IMR-90 (cell line): Measurements from ENCODE around the gene INPP5A. TPM values are rescaled to one million over a fixed set of nuclear protein-coding genes. Genes with fewer than 3 reads are reported as not detected.

Source experiments
- ATAC-seq: fragments of 200-7000 bp; cut with Tn5 transposase; 2 replicates; pipeline ENCODE4 v1.9.1; 2020; ENCODE audit warnings: low read depth, mild to moderate bottlenecking, moderate library complexity
- BruUV-seq: library from RNA; stranded (reverse); fragments of 400-500 nt; replicated peaks from 2 replicates; lab custom pipeline; 2021; lab: Mats Ljungman, UMichigan
- CTCF ChIA-PET: fragments of 300-600 bp; formaldehyde crosslinking; extraction: SDS; loops from one replicate; lab custom pipeline; 2021; ENCODE audit warnings: antibody characterized with exemption; lab: Yijun Ruan, JAX
- POLR2A ChIA-PET: fragments of 300-600 bp; sonication (Branson Sonifier 250); formaldehyde crosslinking; loops from one replicate; lab custom pipeline; 2022; ENCODE audit warnings: antibody characterized with exemption; ENCODE audit not compliant: unreplicated experiment; lab: Charles Lee
- DNase-seq: peaks from one replicate; pipeline ENCODE4 v3.0.0; 2013
- H2AFZ ChIP-seq: replicated peaks from 2 replicates; pipeline ENCODE3; 2013; ENCODE audit warnings: low read length, mild to moderate bottlenecking; ENCODE audit not compliant: poor library complexity
- H2AK5ac ChIP-seq: 2 replicates; pipeline ENCODE4 v1.6.1; 2013; ENCODE audit warnings: low read depth, low read length, inconsistent platforms
- H2AK9ac ChIP-seq: replicated peaks from 2 replicates; pipeline ENCODE3; 2013; ENCODE audit warnings: mild to moderate bottlenecking, low read depth, low read length, moderate library complexity; ENCODE audit not compliant: poor library complexity
- H2BK120ac ChIP-seq: 2 replicates; pipeline ENCODE4 v1.6.1; 2013; ENCODE audit warnings: low read depth, low read length, inconsistent platforms
- H2BK15ac ChIP-seq: 3 replicates; pipeline ENCODE4 v1.6.1; 2013; ENCODE audit warnings: low read depth, low read length, inconsistent platforms
- H2BK20ac ChIP-seq: 2 replicates; pipeline ENCODE4 v1.6.1; 2013; ENCODE audit warnings: low read depth, mild to moderate bottlenecking, inconsistent platforms, low read length, moderate library complexity
- H2BK5ac ChIP-seq: 2 replicates; pipeline ENCODE4 v1.6.1; 2013; ENCODE audit warnings: mild to moderate bottlenecking, low read depth, low read length, inconsistent platforms; ENCODE audit not compliant: poor library complexity, severe bottlenecking
- H3K14ac ChIP-seq: replicated peaks from 2 replicates; pipeline ENCODE4 v1.6.1; 2013; ENCODE audit warnings: low read depth, low read length, inconsistent platforms
- H3K18ac ChIP-seq: 2 replicates; pipeline ENCODE4 v1.6.1; 2013; ENCODE audit warnings: low read depth, low read length, control low read depth
- H3K23ac ChIP-seq: 2 replicates; pipeline ENCODE4 v1.6.1; 2013; ENCODE audit warnings: low read depth, low read length, inconsistent platforms
- H3K27ac ChIP-seq: 2 replicates; pipeline ENCODE4 v1.5.1; 2013; ENCODE audit warnings: mild to moderate bottlenecking, control low read depth, low read length; ENCODE audit not compliant: insufficient read depth
- H3K27me3 ChIP-seq: 2 replicates; pipeline ENCODE4 v1.6.1; 2013; ENCODE audit warnings: low read length; ENCODE audit not compliant: control insufficient read depth, insufficient read depth
- H3K36me3 ChIP-seq: 2 replicates; pipeline ENCODE4 v1.6.1; 2013; ENCODE audit warnings: low read length, mixed read lengths; ENCODE audit not compliant: control insufficient read depth, insufficient read depth
- H3K4ac ChIP-seq: 2 replicates; pipeline ENCODE4 v1.6.1; 2013; ENCODE audit warnings: low read depth, low read length, inconsistent platforms
- H3K4me1 ChIP-seq: 2 replicates; pipeline ENCODE4 v1.6.1; 2013; ENCODE audit warnings: low read length, mixed read lengths; ENCODE audit not compliant: control insufficient read depth, insufficient read depth
- H3K4me2 ChIP-seq: 2 replicates; pipeline ENCODE4 v1.6.1; 2013; ENCODE audit warnings: low read depth, mild to moderate bottlenecking, control low read depth, low read length, moderate library complexity
- H3K4me3 ChIP-seq: 2 replicates; pipeline ENCODE4 v1.5.1; 2013; ENCODE audit warnings: low read depth, mild to moderate bottlenecking, control low read depth, low read length, moderate library complexity; ENCODE audit not compliant: insufficient read depth
- H3K56ac ChIP-seq: 2 replicates; pipeline ENCODE4 v1.6.1; 2013; ENCODE audit warnings: low read length, inconsistent platforms; ENCODE audit not compliant: insufficient read depth; ENCODE audit errors: extremely low read depth
- H3K79me1 ChIP-seq, 2 experiments: 2 replicates each; pipeline ENCODE4 v1.6.1; 2013; ENCODE audit warnings: low read length in 2 of 2, inconsistent platforms in 1 of 2, low read depth in 1 of 2
- H3K9ac ChIP-seq: 2 replicates; pipeline ENCODE4 v1.6.1; 2013; ENCODE audit warnings: low read depth, low read length, control low read depth
- H3K9me1 ChIP-seq: 2 replicates; pipeline ENCODE4 v1.6.1; 2013; ENCODE audit warnings: low read length, inconsistent platforms; ENCODE audit not compliant: insufficient read depth
- H3K9me3 ChIP-seq: 2 replicates; pipeline ENCODE4 v1.6.1; 2013; ENCODE audit warnings: low read length; ENCODE audit not compliant: control insufficient read depth, insufficient read depth
- H4K20me1 ChIP-seq: 2 replicates; pipeline ENCODE4 v1.6.1; 2013; ENCODE audit warnings: low read length, inconsistent platforms; ENCODE audit not compliant: insufficient read depth
- H4K5ac ChIP-seq: 2 replicates; pipeline ENCODE4 v1.6.1; 2013; ENCODE audit warnings: mild to moderate bottlenecking, low read depth, low read length, control low read depth
- H4K8ac ChIP-seq, 2 experiments: 2 replicates each; pipeline ENCODE4 v1.6.1; 2013; ENCODE audit warnings: low read depth in 2 of 2, low read length in 2 of 2, control low read depth in 1 of 2, inconsistent platforms in 1 of 2
- H4K91ac ChIP-seq: 2 replicates; pipeline ENCODE4 v1.6.1; 2013; ENCODE audit warnings: low read depth, low read length, inconsistent platforms; ENCODE audit not compliant: insufficient read depth
- CTCF ChIP-seq: conservative IDR thresholded peaks from 2 replicates; pipeline ENCODE4 v1.5.1; 2012; ENCODE audit warnings: mild to moderate bottlenecking, low read depth, low read length, improper control_type of control experiment
- ELK1 ChIP-seq: fragments of 150-350 bp; IDR thresholded peaks from 2 replicates; pipeline ENCODE4 v1.6.1; 2016; ENCODE audit warnings: low read depth, mild to moderate bottlenecking, low read length, moderate library complexity, borderline replicate concordance
- MAFK ChIP-seq: IDR thresholded peaks from 2 replicates; pipeline ENCODE4 v1.6.1; 2012; ENCODE audit warnings: low read depth, low read length, improper control_type of control experiment
- WGBS, 2 experiments: methylation state at CpG; one replicate each; pipeline versions ENCODE4 v1.1.5 to v1.1.7; 2013; ENCODE audit warnings: missing lambda C conversion rate in 2 of 2; ENCODE audit not compliant: insufficient read length in 1 of 2; ENCODE audit errors: extremely low coverage in 2 of 2; 5-methylcytosine and 5-hydroxymethylcytosine counted together
- dilution Hi-C: fragments of 300-500 bp; cut with HindIII; formaldehyde crosslinking; loops from one replicate; pipeline ENCODE4 v1.14.3; 2018; ENCODE audit warnings: low sequenced_read_pairs; ENCODE audit not compliant: unreplicated experiment
- in situ Hi-C: fragments of 300-500 bp; cut with MboI; formaldehyde crosslinking; loops from 3 replicates; pipeline ENCODE4 v1.14.3; 2019; ENCODE audit warnings: low sequenced_read_pairs, inconsistent platforms, mixed read lengths
- intact Hi-C: fragments of 100-400 bp; cut with micrococcal nuclease; formaldehyde crosslinking; loops from 2 replicates; pipeline ENCODE4 v1.10.0; 2022
- polyA plus RNA-seq, 3 experiments: library from polyadenylated mRNA; depleted of rRNA; stranded (reverse); fragments of >200 nt; gene quantifications; 2 replicates each; pipeline ENCODE4 v1.2.3, GENCODE V29; 2012; ENCODE audit warnings: low replicate concordance in 1 of 3
- total RNA-seq: library from RNA; depleted of rRNA; stranded (reverse); fragments of >200 nt; gene quantifications from 2 replicates; pipeline ENCODE4 v1.2.3, GENCODE V29; 2012

Gene INPP5A
- total and polyA plus RNA-seq, 2 of the 4 experiments (the other 2 are of a cell fraction) = 21.4 to 36.7 TPM

- Histone ChIP-seq H3K27me3 (peaks cover 2% of the 10 kb centered on the region; the same call in 1 of the 2 replicates), H3K4me3 (no peak overlapping the region), H2BK20ac (no peak overlapping the region), H2AK5ac (no peak overlapping the region), H3K23ac (no peak overlapping the region), H3K27ac (no peak overlapping the region), H3K9ac (no peak overlapping the region), H3K14ac (no peak overlapping the region), H3K9me3 (no peaks in the 10 kb centered on the region), H3K36me3 (no peaks in the 10 kb centered on the region), H3K18ac (no peak overlapping the region), H3K56ac (no peak overlapping the region), H2BK5ac (no peak overlapping the region), H3K9me1 (peaks cover 8% of the 10 kb centered on the region; the same call in 1 of the 2 replicates), H3K4me2 (no peak overlapping the region), H4K20me1 (peaks cover 88% of the 10 kb centered on the region), H3K4me1 (peaks cover 6% of the 10 kb centered on the region; the same call in 1 of the 2 replicates), H2BK120ac (no peak overlapping the region), H4K8ac (no peak overlapping the region), H4K91ac (no peak overlapping the region), H3K79me1 (peaks cover 31 to 61% of the 10 kb centered on the region in 2 experiments), H3K4ac (no peak overlapping the region), H2AK9ac (no peak overlapping the region), H4K5ac (no peak overlapping the region), H2BK15ac (no peak overlapping the region), H2AFZ (no peak overlapping the region)
- ChIA-PET POLR2A (no interaction called here), CTCF (no interaction called here)
- in situ Hi-C loops (no loop called here), dilution Hi-C loops (no loop called here), intact Hi-C loops (no loop called here)
- BruUV-seq = no TSS peak
- no peak for DNase-seq
- no CpG with 5 or more reads among the region's 1 CpG for WGBS, 2 experiments
- TF ChIP-seq CTCF = no peak
- peak; percentile 99 for TF ChIP-seq MAFK
- no peak for TF ChIP-seq ELK1
- ATAC-seq = no peak
These were observed 43.0 kb downstream of the INPP5A start for GRCh38 chr10:132580617-132581016.
